ENCODE measurements around the gene CCL28. TPM values are rescaled to one million over a fixed set of nuclear protein-coding genes. Genes with fewer than 3 reads are reported as not detected.

CCL28 gene
- total RNA-seq, 1 experiment from 2014 or later = not detected

DNA sequence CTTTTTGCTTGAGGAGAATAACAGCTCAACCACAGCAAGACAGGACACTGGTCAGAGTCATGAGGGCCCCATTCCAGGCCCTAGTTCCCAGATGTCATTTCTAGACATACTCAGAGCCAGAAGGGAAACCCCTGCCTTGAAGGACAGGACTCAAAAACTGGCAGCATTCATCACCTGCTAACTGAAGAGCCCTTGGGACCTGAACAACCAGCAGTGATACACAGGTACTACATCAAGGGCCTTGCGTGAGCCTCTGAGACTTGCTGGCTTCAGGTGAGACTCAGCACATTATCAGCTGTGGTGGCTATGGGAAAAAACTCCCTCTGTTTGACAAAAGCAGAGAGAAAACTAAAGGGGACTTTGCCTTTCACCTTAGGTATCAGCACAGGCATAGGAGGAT, 48.9 kb upstream of the CCL28 start:
- TF ChIP-seq, protein P1, sequence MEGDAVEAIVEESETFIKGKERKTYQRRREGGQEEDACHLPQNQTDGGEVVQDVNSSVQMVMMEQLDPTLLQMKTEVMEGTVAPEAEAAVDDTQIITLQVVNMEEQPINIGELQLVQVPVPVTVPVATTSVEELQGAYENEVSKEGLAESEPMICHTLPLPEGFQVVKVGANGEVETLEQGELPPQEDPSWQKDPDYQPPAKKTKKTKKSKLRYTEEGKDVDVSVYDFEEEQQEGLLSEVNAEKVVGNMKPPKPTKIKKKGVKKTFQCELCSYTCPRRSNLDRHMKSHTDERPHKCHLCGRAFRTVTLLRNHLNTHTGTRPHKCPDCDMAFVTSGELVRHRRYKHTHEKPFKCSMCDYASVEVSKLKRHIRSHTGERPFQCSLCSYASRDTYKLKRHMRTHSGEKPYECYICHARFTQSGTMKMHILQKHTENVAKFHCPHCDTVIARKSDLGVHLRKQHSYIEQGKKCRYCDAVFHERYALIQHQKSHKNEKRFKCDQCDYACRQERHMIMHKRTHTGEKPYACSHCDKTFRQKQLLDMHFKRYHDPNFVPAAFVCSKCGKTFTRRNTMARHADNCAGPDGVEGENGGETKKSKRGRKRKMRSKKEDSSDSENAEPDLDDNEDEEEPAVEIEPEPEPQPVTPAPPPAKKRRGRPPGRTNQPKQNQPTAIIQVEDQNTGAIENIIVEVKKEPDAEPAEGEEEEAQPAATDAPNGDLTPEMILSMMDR (conservative IDR thresholded peaks at IDR 0.05) = no peak

More for the DNA sequence above, 48.9 kb upstream of the CCL28 start:
- H4K20me1 ChIP-seq (ENCODE audit: control insufficient read depth, insufficient read depth, insufficient read length) = no peaks in the 10 kb centered on the region
- no peaks in the 10 kb centered on the region for H3K27me3 Mint-ChIP-seq (ENCODE audit: low read depth)
- H3K4ac ChIP-seq (ENCODE audit: low read depth, low read length) = no peak overlapping the region
- H3K27ac ChIP-seq (ENCODE audit: insufficient read length, low read depth, low read length) = no peak overlapping the region
- H3K4me1 Mint-ChIP-seq = no peaks in the 10 kb centered on the region
- no peak overlapping the region for H2BK12ac ChIP-seq (ENCODE audit: insufficient read length, low read depth, low read length)
- H4K5ac ChIP-seq (ENCODE audit: insufficient read length, low read depth, low read length) = no peak overlapping the region
- H3K23me2 ChIP-seq (ENCODE audit: insufficient read length, low read depth, low read length, poor library complexity, severe bottlenecking) = no peaks in the 10 kb centered on the region
- H3K27me3 ChIP-seq (ENCODE audit: insufficient read depth, low read length) = no peaks in the 10 kb centered on the region
- H3K9ac ChIP-seq (ENCODE audit: extremely low read depth, insufficient read length, low read length) = no peak overlapping the region
- H3K27ac Mint-ChIP-seq = no peak overlapping the region
- peaks cover 29 to 44% (median 36%) of the 10 kb centered on the region in 3 experiments for H3K36me3 Mint-ChIP-seq (ENCODE audit: insufficient read depth in 1 of 3, low read depth in 3 of 3)
- H3T11ph ChIP-seq (ENCODE audit: low read length) = no peak overlapping the region
- peaks cover 6% of the 10 kb centered on the region for H3K9me3 ChIP-seq (ENCODE audit: control insufficient read depth, low read depth, low read length)
- H2BK5ac ChIP-seq (ENCODE audit: insufficient read length, low read length) = no peak overlapping the region
- no peak overlapping the region for H2BK15ac ChIP-seq (ENCODE audit: low read depth, low read length)
- H2AK5ac ChIP-seq (ENCODE audit: insufficient read length, low read length) = no peak overlapping the region
- H3K9me3 Mint-ChIP-seq = peaks cover 18 to 35% of the 10 kb centered on the region in 2 experiments
- no peak overlapping the region for H3K4me3 Mint-ChIP-seq
- H3K23ac ChIP-seq (ENCODE audit: insufficient read length, low read depth, low read length) = no peak overlapping the region
- no CpG with 5 or more reads among the region's 1 CpG for WGBS (ENCODE audit: extremely low coverage, insufficient read length, low lambda C conversion rate)
- H3K4me1 ChIP-seq (ENCODE audit: insufficient read depth, low read length) = no peaks in the 10 kb centered on the region
- H3K79me1 ChIP-seq (ENCODE audit: insufficient read depth, low read depth, low read length, poor library complexity, severe bottlenecking) = no peaks in the 10 kb centered on the region
- H3K56ac ChIP-seq (ENCODE audit: insufficient read length, low read depth, low read length) = no peak overlapping the region
- no peak overlapping the region for H4K91ac ChIP-seq (ENCODE audit: insufficient read length, low read depth, low read length)
- H2BK120ac ChIP-seq (ENCODE audit: low read depth, low read length, poor library complexity, severe bottlenecking) = no peak overlapping the region
- no peak overlapping the region for H4K8ac ChIP-seq (replicated peaks; ENCODE audit: insufficient read length, low read depth, low read length)
- no peak overlapping the region for H3K14ac ChIP-seq (ENCODE audit: insufficient read depth, low read length)
- no peak overlapping the region for H2BK20ac ChIP-seq (ENCODE audit: low read depth, low read length, poor library complexity, severe bottlenecking)
- no peak for DNase-seq
- H3K18ac ChIP-seq (ENCODE audit: insufficient read length, low read depth, low read length) = no peak overlapping the region
- H3K4me2 ChIP-seq (ENCODE audit: insufficient read depth, insufficient read length, low read length) = no peak overlapping the region
- 0 out of 2 replicates have a peak, but pooled peaks cover 2% of the 10 kb centered on the region for H3K79me2 ChIP-seq (ENCODE audit: insufficient read depth, low read length)
- H2AFZ ChIP-seq (ENCODE audit: low read length) = no peak overlapping the region

All from H9 (cell line).